ENCODE results near the gene ALDH3B2.

Gene ALDH3B2

DNA sequence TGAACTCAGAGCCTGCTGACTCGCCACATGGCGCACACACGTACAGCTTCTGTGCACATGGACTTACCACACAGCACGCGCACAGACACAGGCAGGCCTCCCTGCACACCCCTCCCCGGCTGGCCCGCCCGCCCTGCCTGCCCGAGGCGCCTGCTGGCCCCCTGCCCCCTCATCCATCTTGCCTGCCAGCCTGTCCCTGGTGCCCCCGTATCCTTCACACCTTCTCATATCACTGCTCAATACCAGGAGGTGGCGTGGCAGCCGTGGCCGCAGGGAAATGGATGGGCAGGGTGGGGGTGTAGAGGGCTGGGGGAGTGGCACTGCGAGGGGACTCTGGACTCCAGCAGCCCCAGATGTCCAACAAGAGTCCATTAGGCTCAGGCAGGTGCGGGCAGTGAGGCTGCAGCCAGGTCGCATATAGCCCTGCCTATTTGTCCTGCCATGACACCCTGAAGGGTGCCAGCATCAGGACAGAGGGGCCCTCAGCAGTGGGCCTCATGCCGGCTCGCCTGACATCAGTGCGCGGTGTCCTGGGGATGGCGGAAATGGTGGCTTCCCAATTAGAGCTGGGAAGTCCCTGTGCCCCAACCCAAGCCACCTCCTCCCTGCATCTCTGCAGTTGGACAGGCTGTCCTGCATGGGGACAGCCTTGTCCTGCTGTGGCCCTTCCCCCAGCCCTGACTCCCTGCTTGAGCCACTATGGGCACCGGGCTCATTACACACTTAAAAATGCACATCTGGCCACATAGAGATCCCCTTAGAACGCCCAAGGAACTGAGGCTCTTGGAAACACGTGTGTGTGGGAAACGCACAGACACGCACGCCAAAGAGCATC, 32.9 kb downstream of the ALDH3B2 start:
- no peak for FAIRE-seq

DNA sequence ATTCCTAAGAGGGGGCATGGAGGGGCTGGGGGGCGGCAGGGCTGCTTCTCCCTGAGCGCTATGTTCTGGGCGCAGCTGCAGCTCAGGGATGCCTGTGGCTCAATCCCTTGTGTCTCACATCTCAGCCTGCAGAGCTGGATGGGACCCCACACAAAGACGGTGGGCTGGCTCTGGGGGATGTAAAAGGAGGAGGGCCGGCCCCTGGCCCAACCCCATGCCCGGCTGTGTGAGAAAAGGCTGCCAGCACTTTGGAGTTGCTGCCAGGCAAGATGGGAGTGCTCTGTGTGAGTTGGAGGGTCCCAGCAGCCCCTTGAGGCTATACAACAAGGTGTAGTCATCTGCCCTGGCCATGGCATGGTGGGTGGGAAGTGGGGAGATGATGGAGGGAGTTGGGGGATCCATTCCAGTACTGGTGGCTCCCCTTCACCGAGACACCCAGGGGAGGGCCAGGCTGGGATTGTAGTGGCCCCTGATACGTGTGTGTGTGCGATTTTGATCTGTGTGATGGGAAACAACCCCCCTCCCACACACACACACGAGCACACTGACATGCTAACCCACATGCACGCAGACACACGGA, 33.6 kb downstream of the ALDH3B2 start:
- no peak for FAIRE-seq

DNA sequence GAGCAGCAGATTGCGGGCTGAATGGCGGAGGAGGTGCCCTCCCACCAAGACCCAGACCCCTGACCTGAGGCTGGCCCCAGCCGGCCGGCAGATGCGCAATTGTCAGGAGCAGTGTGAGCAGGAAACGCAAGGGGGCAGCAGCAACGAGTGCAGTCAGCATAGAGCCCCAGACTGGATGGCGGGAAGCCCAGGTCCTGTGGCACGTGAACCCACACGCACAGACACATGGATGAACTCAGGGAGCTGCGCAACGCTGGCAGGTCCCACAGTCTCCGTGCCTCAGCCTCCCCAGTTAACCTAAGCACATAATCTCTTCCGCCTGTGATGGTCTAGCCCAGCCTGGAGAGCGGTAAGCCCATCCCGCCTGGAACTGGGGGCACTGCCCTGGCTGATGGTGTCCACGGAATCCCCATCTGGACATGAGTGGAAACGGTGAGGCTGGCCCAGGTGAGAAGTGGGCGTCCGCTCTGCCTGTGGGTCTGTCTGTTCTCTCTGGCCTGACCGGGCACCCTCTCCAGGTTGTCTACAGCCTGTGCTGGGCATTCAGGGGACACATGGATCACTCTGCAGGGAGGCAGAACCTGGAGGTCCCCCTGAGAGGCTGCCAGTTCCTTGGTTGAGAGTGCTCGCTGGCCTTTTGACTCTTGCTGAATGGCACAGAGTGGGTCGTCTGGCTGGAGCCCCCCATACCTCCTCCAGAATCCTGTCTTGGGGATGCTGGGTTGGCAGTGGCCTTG, 34.2 kb downstream of the ALDH3B2 start:
- FAIRE-seq = no peak

DNA sequence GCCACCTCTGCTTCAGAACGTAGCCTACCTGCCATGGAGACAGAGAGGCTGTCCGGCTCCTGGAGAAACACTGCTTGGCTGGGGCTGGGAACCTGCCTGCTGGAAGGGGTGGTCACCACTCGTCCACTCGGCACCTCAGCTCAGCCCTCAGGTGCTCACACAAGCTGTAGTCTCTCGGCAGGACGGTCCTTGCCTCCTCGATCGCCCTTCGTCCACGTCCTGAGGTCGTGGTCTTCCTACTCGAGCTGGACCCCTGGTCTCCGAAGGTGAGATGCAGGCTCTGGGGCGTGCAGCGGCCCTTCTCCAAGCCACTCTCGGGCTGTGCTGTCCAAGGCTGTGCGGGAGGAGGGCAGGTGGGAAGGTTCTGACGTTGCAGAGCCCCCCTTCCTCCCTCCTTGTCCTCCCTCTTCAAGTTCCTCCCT, 35.0 kb downstream of the ALDH3B2 start, which contains the start of gene TBX10:
Gene TBX10 (minus strand): TSS at position 326 of the 422 bp plus-strand sequence. CDS start 291 bp downstream, at position 35.
- no peak for FAIRE-seq

DNA sequence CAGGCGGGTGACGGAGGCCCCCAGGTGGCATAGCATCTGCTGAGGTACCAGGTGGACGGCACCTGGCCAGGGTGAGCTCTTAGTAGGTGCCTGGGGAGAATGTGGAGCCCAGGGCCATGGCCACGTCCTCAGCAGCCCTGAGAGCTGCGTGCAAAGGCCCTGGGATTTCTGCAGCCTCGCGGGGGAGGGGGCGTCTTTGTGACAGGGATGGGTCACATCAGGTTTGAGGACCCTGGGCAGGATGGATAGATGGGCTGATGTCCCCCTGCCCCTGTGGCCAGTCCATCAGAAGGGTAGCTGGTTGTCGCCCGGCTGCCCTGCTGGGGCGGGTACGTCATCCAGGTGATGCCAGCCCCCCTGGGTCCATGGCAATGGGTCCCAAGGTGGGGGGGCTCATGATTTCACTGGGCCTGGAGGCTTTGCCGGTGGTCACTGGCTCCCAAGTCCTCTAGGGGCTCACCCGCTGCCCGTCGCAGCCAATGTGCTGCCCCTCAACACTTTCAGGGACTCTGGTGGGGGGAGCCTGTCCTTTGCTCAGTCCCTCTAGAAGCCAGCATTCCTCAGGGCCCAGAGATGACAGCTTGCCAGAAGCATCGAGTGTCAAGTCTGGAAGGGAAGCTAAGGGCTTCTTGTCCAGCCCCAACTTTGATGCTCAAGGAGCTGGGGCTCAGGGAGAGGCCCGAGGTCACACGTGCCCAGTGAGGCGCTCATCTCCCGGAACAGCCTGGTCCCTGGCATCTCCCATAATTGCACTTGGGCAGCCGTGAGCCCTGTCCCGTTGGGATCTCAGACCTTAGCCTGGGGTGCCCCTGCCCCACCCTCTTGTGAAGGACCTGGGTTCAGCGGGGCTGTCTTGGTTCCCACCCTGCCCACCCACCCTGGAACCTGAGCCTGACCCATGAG, 35.6 kb downstream of the ALDH3B2 start:
- no peak for FAIRE-seq

DNA sequence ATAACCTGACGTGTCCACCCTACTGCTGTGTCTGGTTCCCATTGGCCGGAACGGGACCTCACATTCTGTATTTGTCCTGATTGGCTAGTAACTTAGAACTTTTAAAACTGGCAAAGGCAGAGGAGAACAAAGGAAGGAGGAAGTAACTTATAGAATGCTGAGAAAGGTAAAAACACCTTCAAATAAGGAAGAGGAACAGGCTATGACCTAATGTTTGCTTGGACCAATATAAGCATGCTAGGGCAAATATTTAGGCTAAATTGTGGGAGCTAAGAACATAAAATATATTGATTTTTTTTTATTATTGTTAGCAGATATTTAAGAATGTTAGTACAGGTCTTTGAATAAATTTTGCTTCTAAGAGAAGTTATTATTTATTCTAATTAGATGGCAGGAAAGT, 37.0 kb downstream of the ALDH3B2 start:
- FAIRE-seq = peak; percentile 82

DNA sequence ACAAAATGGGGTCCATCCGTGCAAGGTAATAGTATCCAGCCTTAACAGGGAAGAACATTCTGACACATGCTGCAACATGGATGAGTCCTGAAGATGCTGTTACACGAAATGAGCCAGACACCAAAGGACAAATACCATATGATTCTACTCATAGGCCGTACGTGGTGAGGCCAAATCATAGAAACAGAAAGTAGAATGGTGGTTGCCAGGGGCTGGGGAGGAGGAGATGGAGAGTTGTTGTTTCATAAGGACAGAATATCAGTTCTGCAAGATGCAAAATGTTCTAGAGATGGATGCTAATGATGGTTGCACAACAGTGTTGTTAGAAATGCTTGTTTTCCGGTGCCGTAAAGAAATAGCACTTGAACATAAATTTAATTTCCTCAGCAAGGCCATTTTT, 37.5 kb downstream of the ALDH3B2 start:
- FAIRE-seq = no peak

DNA sequence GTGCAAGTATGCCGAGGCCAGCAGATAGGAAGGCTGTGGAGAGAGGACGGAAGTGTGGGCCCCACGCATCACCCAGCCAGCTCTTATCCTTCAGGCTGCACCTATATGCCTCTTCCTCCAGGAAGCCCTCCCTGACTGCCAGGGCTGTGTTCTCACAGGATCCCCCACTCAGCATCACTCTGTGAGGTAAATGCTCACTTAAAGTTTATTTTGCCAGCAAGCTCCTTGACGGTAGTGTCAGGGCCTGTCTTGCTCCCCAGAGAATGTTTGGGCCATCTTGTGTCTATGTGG, 39.2 kb downstream of the ALDH3B2 start:
- FAIRE-seq = no peak

DNA sequence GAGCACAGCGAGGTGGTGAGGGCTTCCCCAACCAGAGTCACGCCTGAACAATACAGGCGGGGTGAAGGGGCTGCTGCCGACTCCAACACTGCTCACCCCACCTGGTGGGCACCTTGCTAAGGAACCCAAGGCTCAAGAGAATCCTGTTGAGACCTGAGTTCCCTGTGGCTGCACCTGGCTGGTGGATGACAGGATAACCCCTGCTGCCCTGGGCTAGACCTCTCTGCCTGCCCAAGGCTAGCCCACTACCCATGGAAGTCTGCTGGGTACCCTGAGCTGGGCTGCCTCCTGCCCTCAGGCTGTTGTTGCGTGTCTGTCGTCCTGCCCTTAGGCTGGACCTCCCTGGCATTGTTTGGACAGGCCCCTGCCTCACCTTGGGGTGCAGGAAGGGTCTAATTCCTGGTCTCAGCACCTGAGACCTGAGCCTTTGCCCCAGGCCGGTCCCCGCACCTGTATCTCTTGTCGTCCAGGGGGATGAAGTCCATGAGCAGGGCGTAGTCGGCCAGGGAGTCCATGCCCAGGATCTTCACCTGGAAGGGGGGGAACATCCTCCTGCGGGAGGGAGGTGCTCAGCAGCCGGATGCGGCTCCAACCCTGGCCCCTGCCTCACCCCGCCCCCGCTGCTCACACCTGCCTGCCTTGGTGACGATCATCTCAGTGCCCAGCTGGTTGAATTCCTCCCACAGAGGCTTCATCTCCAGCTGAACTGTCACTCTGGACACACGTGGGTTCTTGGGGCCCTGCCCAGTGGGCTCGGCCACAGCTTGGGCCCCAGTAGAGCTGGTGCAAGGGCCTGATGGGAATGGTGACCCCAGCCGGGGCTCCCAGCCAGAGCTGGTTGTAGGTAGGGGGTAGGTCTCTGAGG, 39.8 kb downstream of the ALDH3B2 start:
- no peak for FAIRE-seq

DNA sequence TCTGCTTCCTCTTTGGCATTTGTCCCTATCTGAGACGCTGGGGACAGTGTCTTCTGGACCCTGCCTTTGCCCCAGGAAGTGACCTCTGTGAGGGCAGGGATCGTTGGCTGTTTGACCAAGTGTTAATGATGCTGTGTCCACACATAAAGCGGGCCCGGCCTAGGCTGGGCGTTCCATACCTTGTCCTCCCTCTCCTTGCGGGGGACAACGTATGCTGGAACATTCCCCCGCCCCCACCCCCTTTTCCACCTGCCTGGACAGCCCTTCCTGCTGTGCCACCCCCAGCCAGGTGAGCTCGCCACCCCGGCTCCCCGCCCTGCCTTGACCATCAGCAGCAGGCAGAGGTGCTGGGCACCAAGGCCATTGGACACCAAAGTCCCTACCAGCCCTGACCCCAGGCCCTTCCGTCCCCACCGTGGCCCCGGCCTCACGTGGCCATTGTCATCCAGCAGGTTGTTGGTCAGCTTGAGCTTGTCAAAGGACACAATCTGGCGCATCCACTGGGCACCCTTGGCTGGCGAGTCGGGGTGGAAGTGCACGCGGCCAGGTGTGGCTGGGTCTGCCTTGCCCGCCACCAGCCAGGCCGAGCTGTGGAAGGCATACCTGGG, 40.6 kb downstream of the ALDH3B2 start:
- FAIRE-seq = no peak

DNA sequence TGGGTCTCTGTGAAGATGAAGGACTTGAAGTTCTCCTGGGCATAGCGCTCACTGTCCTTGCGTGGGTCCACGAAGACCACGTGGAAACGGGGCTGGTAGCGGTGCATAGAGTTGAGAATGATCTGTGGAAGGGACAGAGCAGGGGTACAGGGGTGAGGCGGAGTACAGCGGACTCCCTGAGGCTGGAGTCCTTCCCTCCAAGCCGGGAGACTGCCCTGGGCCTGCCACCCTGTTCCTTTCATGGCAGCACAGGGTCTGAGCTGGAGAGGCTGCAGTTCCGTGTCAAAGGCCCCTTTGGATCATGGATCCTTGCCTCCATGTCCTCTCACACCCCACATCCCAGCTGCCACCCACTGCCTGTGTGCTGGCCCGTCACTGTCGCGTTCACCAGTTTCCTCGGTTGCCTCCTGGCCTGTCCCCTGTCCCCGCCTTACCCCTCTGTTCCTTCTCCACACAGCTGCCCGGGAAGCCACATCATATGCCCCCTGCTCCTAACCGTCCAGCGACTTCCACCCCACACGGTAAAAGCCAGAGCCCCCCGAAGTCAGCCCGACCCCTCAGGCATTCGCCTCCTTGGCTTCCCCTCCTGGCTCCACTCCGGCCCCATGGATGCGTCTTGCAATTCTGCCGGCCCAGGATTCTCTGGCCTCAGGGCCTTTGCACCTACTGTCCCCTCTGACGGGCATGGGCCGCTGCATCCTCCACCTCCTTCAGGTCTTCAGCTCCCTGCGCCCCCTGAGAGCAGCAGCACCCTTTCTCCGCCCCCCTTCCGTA, 41.3 kb downstream of the ALDH3B2 start:
- FAIRE-seq = no peak

DNA sequence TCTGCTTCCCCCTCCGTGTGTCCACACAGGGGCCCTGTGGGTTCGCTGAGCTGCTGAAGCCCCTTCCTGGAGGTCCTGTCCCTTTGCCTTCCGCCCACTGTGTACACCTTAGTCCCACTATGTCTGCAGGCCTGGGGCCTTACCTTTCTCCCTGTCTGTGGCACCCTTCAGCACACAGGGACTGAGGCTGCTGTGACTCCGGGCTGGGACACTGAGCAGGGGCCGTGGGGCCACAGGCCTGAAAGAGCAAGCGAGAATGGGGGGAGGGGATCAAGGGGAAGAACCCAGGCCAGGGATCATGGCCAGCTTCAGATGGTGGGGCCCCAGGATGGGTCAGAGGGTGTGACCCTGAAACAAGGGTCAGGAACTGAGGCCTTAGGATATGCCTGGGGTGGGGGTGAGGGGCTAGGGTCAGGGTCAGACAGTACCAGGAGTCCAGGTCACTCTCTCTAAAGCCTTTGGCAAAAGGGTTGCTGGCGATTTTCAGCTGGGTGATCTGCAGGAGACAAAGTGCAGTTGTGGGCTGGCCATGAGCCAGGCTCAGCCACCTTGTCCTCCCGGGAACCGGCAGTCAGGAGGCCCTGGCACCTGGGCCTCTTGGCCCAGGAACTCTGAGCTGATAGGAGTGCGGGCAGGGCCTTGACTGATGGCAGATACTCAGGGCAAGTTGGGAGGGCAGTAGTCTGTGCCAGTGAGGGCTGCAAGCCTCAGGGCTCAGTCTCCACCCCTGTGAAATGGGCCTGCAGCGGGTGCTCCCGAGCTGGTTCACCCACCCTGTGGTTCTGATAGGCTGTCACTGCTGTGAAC, 42.0 kb downstream of the ALDH3B2 start:
- no peak for FAIRE-seq

DNA sequence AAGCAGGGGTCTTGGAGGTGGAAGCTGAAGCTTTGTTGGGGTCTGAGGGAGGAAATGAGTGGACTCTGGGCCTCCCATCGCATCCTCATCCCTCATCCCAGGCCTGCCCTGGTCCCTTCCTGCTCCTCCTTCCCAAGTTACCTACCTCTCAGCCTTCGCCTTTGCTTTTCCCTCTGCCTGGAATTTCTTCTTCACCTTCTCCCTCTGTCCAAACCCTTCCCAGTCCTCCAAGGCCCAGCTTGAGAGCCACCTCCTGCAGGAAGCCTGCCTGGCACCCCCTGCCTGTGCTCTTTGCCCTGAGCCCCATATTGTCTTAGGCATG, 42.6 kb downstream of the ALDH3B2 start:
- FAIRE-seq = no peak

DNA sequence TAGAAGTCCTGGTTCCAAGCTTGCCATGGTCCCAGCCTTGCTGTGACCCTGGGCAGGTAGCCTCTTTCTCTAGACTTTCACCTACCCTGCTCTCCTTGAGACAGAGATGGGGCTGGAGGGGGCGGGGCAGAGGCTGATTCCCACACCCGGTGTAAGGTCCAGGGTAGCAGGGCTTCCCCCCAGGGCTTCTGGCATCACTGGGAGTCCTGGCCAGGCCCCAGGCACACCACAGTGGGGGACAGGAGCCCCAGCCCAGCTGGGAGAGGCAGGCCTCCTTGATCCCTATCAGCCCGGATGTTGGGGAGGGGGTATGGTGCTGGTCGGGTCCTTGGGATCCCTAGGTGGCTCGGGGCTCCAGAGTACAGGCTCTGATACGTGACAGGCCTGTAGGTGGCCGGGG, 43.0 kb downstream of the ALDH3B2 start:
- no peak for FAIRE-seq

DNA sequence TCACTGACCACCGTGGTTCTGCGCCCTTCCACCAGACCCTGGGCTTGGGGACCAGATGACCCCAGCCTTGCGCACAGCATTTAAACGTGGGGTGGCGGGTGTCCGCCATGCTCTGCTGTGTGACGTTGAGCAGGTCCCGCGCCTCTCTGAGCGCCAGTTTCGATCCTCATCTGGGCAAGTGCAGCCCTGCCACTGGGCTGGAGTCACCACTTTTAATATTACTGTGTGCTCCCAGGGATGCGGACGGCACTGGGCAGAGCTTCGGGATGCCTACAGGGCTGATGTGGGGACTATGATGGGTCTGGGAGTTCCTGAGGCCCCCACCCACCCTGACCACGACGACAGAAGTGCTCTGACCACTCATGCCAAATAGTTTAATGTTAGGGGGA, 43.5 kb downstream of the ALDH3B2 start:
- no peak for FAIRE-seq

DNA sequence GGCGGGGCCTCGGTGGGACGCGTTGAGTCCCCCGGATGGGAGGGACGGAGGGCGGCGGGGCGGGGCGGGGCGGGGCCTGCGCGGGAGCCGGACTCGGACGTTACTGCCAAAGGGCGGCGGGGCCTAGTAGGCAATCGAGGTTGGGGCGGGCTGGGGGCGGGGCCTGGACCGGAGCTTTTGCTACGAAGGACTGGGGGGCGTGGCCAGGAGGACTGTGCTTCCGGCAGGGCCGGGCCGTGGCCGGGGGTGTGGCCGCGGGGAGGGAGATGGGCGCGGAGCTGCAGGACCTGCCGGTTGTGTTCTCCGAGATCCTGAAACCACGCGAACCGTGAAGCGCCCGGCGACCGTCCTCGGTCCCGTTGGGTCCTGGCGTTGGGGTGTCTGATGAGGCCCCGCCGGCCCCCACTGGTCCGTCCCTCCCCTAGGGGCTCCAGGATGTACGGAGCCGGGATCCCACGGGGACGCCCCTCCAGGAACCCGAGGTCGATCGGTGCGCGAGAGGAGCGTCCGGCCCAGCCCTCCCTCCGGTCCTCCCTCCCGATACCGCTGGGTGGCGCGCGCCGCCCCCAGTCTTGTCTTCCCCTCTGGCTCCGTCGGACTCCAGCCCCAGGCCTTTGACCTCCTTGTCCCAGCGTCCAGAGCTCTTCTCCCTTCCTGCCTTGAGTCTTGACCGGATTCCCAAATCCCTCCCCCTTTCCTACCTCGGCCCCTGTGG, 44.0 kb downstream of the ALDH3B2 start:
- FAIRE-seq = no peak

DNA sequence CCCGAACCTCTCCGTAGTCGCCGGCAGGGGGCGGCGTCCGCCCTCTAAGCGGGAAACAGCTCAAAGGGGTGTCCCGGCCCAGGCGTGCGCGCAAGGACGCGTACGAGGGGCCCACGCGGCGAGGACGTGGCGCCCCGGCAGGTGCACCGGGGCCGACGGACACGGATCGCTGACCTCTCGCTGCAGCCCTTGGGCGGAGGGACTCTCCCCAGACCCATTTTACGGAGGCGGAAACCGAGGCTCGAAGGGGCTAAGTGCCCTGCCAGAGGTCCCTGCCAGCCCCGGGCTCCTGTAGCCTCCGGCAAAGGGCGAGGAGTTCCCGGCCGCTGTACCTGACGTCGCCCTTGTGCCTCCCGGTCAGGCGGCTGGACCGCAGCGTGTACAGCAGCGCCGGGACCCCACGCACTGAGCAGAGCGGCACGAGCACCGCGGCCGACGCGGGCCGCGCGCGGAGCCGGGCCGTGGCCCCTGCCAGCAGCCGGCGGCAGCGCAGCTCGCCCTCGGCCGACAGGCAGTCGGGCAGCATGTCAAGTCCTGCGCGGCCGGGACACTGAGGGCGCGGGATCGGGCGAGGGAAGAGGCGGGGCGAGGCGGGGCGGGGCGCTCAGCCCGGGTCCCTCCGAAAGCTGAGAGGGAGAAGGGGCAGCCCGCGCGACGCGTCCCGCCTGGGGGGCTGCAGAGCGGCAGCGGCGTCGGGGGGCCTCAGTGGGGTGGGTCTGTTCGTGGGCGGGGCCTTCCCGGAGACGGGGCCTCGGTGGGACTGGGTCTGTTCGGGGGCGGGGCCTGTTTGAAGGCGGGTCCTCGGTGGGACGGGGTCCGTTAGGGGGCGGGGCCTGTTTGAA, 44.8 kb downstream of the ALDH3B2 start, which contains the start of gene NUDT8:
Gene NUDT8 (minus strand): TSS at position 552 of the 842 bp plus-strand sequence. CDS start 26 bp downstream, at position 526.
- FAIRE-seq = no peak

Measured in colon (tissue), 2 donors.